Activated T-helper 17 cell treated with anti-CD3 and anti-CD28 coated beads, Interleukin-2, amount 50 U/mL, for 72 hours (primary cell): Measurements from ENCODE around the gene RTN3. TPM values are rescaled to one million over a fixed set of nuclear protein-coding genes. Genes with fewer than 3 reads are reported as not detected.
"Not testable (repeated sequence)": the region's sequence is repeated elsewhere in the genome, so short reads cannot be mapped to it uniquely, and the experiment has no call there.

Experiments used
- ATAC-seq: fragments of 150-1000 bp; cut with Tn5 transposase; replicated peaks from 2 replicates; pipeline ENCODE4 v1.10.0; 2021; ENCODE audit warnings: mild to moderate bottlenecking, moderate library complexity
- H3K27ac Mint-ChIP-seq: one replicate; pipeline ENCODE4 v1.8.0; 2022; ENCODE audit warnings: mixed read lengths
- H3K27me3 Mint-ChIP-seq: one replicate; pipeline ENCODE4 v1.8.0; 2022; ENCODE audit warnings: mixed read lengths
- H3K36me3 Mint-ChIP-seq: one replicate; pipeline ENCODE4 v1.8.0; 2022; ENCODE audit warnings: low read depth, mild to moderate bottlenecking, mixed read lengths
- H3K4me1 Mint-ChIP-seq: one replicate; pipeline ENCODE4 v1.8.0; 2022; ENCODE audit warnings: mixed read lengths
- H3K4me3 Mint-ChIP-seq: one replicate; pipeline ENCODE4 v1.8.0; 2022; ENCODE audit warnings: mild to moderate bottlenecking, mixed read lengths
- H3K9me3 Mint-ChIP-seq: one replicate; pipeline ENCODE4 v1.8.0; 2022; ENCODE audit warnings: mixed read lengths
- total RNA-seq, 2 donors: library from RNA; stranded (reverse); gene quantifications; one replicate each; pipeline ENCODE4 v1.2.3, GENCODE V29; 2022

Gene RTN3
- total RNA-seq, result 10 to 100 TPM; 53.2 to 59.3 TPM

GRCh38 chr11:63681321-63682065 is at the start of gene RTN3:
TSS of gene RTN3 (plus strand) at chr11:63681500. CDS start at chr11:63681637, 137 bp downstream.
- H3K9me3 Mint-ChIP-seq, result no peaks in the 10 kb centered on the region
- peaks cover 18% of the 10 kb centered on the region for H3K4me1 Mint-ChIP-seq
- peak within 1 kb of the TSS; percentile 65 for H3K27ac Mint-ChIP-seq
- H3K4me3 Mint-ChIP-seq, result peak within 1 kb of the TSS; percentile 93
- peak; percentile 92 for ATAC-seq
- peaks cover 12% of the 10 kb centered on the region for H3K36me3 Mint-ChIP-seq
- H3K27me3 Mint-ChIP-seq, result no peaks in the 10 kb centered on the region

- H3K4me1 Mint-ChIP-seq, result peaks cover 8% of the 10 kb centered on the region
- ATAC-seq, result peak; percentile 65
- H3K36me3 Mint-ChIP-seq, result peaks cover 83% of the 10 kb centered on the region
- no peak overlapping the region for H3K4me3 Mint-ChIP-seq
- H3K27ac Mint-ChIP-seq, result no peak overlapping the region
- no peaks in the 10 kb centered on the region for H3K9me3 Mint-ChIP-seq
- H3K27me3 Mint-ChIP-seq, result no peaks in the 10 kb centered on the region
These were observed 45.4 kb upstream of the RTN3 start for GRCh38 chr11:63635762-63636465.

GRCh38 chr11:63638436-63638835 is 42.9 kb upstream of the RTN3 start:
- H3K4me3 Mint-ChIP-seq, H3K27me3 Mint-ChIP-seq, H3K9me3 Mint-ChIP-seq, H3K27ac Mint-ChIP-seq, H3K4me1 Mint-ChIP-seq, ATAC-seq: not testable (repeated sequence)
- peaks cover 83% of the 10 kb centered on the region for H3K36me3 Mint-ChIP-seq

- H3K27ac Mint-ChIP-seq, result no peak overlapping the region
- ATAC-seq, result no peak
- H3K9me3 Mint-ChIP-seq, result no peaks in the 10 kb centered on the region
- H3K4me1 Mint-ChIP-seq, result no peaks in the 10 kb centered on the region
- H3K36me3 Mint-ChIP-seq, result peaks cover 83% of the 10 kb centered on the region
- H3K27me3 Mint-ChIP-seq, result no peaks in the 10 kb centered on the region
- H3K4me3 Mint-ChIP-seq, result no peak overlapping the region
These were observed 42.0 kb upstream of the RTN3 start for GRCh38 chr11:63639199-63639832.

GRCh38 chr11:63641727-63642126 is 39.6 kb upstream of the RTN3 start:
- Mint-ChIP-seq H3K4me3 (no peak overlapping the region), H3K36me3 (peaks cover 85% of the 10 kb centered on the region), H3K4me1 (no peaks in the 10 kb centered on the region), H3K27me3 (no peaks in the 10 kb centered on the region), H3K27ac (peak overlapping the region; percentile 40), H3K9me3 (no peaks in the 10 kb centered on the region)
- ATAC-seq, result no peak

GRCh38 chr11:63643205-63643604 is 38.1 kb upstream of the RTN3 start:
- peaks cover 89% of the 10 kb centered on the region for H3K36me3 Mint-ChIP-seq
- H3K9me3 Mint-ChIP-seq, result no peaks in the 10 kb centered on the region
- H3K4me1 Mint-ChIP-seq, result no peaks in the 10 kb centered on the region
- H3K27ac Mint-ChIP-seq, result peak overlapping the region; percentile 9
- no peak overlapping the region for H3K4me3 Mint-ChIP-seq
- no peaks in the 10 kb centered on the region for H3K27me3 Mint-ChIP-seq
- no peak for ATAC-seq

- Mint-ChIP-seq H3K4me3 (no peak overlapping the region), H3K9me3 (no peaks in the 10 kb centered on the region), H3K27ac (peak overlapping the region; percentile 1), H3K4me1 (no peaks in the 10 kb centered on the region), H3K27me3 (no peaks in the 10 kb centered on the region), H3K36me3 (peaks cover 84% of the 10 kb centered on the region)
- no peak for ATAC-seq
These were observed 28.6 kb upstream of the RTN3 start for GRCh38 chr11:63652671-63653070.

- H3K4me1 Mint-ChIP-seq, result peaks cover 6% of the 10 kb centered on the region
- no peaks in the 10 kb centered on the region for H3K27me3 Mint-ChIP-seq
- H3K36me3 Mint-ChIP-seq, result peaks cover 30% of the 10 kb centered on the region
- ATAC-seq, result no peak
- H3K4me3 Mint-ChIP-seq, result no peak overlapping the region
- peak overlapping the region; percentile 48 for H3K27ac Mint-ChIP-seq
- no peaks in the 10 kb centered on the region for H3K9me3 Mint-ChIP-seq
These were observed 20.3 kb upstream of the RTN3 start for GRCh38 chr11:63660972-63661371.

- Mint-ChIP-seq H3K9me3 (no peaks in the 10 kb centered on the region), H3K4me3 (no peak overlapping the region), H3K27ac (peak overlapping the region; percentile 54), H3K27me3 (no peaks in the 10 kb centered on the region), H3K36me3 (peaks cover 13% of the 10 kb centered on the region), H3K4me1 (peaks cover 16% of the 10 kb centered on the region)
- ATAC-seq, result no peak
These were observed 17.5 kb upstream of the RTN3 start for GRCh38 chr11:63663809-63664208.

- H3K4me1 Mint-ChIP-seq, result peaks cover 22% of the 10 kb centered on the region
- H3K4me3 Mint-ChIP-seq, result no peak overlapping the region
These were observed 14.4 kb upstream of the RTN3 start for GRCh38 chr11:63666874-63667273.

GRCh38 chr11:63667995-63668795 is 13.1 kb upstream of the RTN3 start:
- Mint-ChIP-seq H3K4me3 (peak overlapping the region; percentile 53), H3K36me3 (peaks cover 21% of the 10 kb centered on the region), H3K4me1 (peaks cover 22% of the 10 kb centered on the region), H3K27ac (peak overlapping the region; percentile 79), H3K9me3 (no peaks in the 10 kb centered on the region), H3K27me3 (no peaks in the 10 kb centered on the region)
- peak; percentile 67 for ATAC-seq

More at GRCh38 chr11:63666874-63667273, 14.4 kb upstream of the RTN3 start:
- ATAC-seq, result no peak
- no peaks in the 10 kb centered on the region for H3K9me3 Mint-ChIP-seq
- H3K27ac Mint-ChIP-seq, result no peak overlapping the region
- peaks cover 21% of the 10 kb centered on the region for H3K36me3 Mint-ChIP-seq
- no peaks in the 10 kb centered on the region for H3K27me3 Mint-ChIP-seq

GRCh38 chr11:63670096-63670432 is 11.2 kb upstream of the RTN3 start:
- peak overlapping the region; percentile 24 for H3K27ac Mint-ChIP-seq

GRCh38 chr11:63670433-63671321 is 10.6 kb upstream of the RTN3 start:
- Mint-ChIP-seq H3K27me3 (no peaks in the 10 kb centered on the region), H3K9me3 (no peaks in the 10 kb centered on the region), H3K4me1 (peaks cover 22% of the 10 kb centered on the region), H3K27ac (peak overlapping the region; percentile 25), H3K36me3 (peaks cover 21% of the 10 kb centered on the region), H3K4me3 (peak overlapping the region; percentile 77)
- peak; percentile 22 for ATAC-seq

More at GRCh38 chr11:63670096-63670432, 11.2 kb upstream of the RTN3 start:
- ATAC-seq, result no peak
- peaks cover 21% of the 10 kb centered on the region for H3K36me3 Mint-ChIP-seq
- H3K4me3 Mint-ChIP-seq, result peak overlapping the region; percentile 77
- H3K9me3 Mint-ChIP-seq, result no peaks in the 10 kb centered on the region
- H3K27me3 Mint-ChIP-seq, result no peaks in the 10 kb centered on the region
- H3K4me1 Mint-ChIP-seq, result peaks cover 22% of the 10 kb centered on the region
